Left lung (tissue), 14 donors: ENCODE results near the gene COPZ1. TPM values are rescaled to one million over a fixed set of nuclear protein-coding genes. Genes with fewer than 3 reads are reported as not detected.

ENCODE experiments used
- ATAC-seq: fragments of 200-7000 bp; cut with Tn5 transposase; one replicate; pipeline ENCODE4 v1.9.1; 2020; ENCODE audit warnings: moderate library complexity
- DNase-seq, 4 donors: peaks; one replicate each; pipeline ENCODE4 v3.0.0-alpha.2; 2013 to 2020
- H3K27ac ChIP-seq, 2 donors: fragments of 200-600 bp; sonication (generic) in 1 of 2; one replicate each; pipeline versions ENCODE4 v1.5.0 to v1.8.0; 2020 to 2021
- H3K27me3 ChIP-seq, 2 donors: fragments of 200-600 bp; sonication (generic) in 1 of 2; one replicate each; pipeline versions ENCODE4 v1.5.0 to v1.8.0; 2020 to 2021
- H3K36me3 ChIP-seq, 2 donors: fragments of 200-600 bp; sonication (generic) in 1 of 2; one replicate each; pipeline versions ENCODE4 v1.5.0 to v1.8.0; 2020 to 2021
- H3K4me1 ChIP-seq, 2 donors: fragments of 200-600 bp; one replicate each; pipeline ENCODE4 v1.8.0; 2021
- H3K4me3 ChIP-seq, 2 donors: fragments of 200-600 bp; sonication (generic) in 1 of 2; one replicate each; pipeline versions ENCODE4 v1.5.0 to v1.8.0; 2020 to 2021; ENCODE audit warnings: mild to moderate bottlenecking in 1 of 2
- H3K9me3 ChIP-seq, 2 donors: fragments of 200-600 bp; sonication (generic) in 1 of 2; one replicate each; pipeline versions ENCODE4 v1.5.0 to v1.8.0; 2020 to 2021
- CTCF ChIP-seq, 2 donors: fragments of 200-600 bp; sonication (generic) in 1 of 2; IDR thresholded peaks; one replicate each; pipeline versions ENCODE4 v1.5.0 to v1.8.0; 2021; ENCODE audit warnings: antibody characterized with exemption in 2 of 2
- intact Hi-C, 2 donors: fragments of 100-400 bp; cut with DNase I; formaldehyde crosslinking; loops; one replicate each; pipeline versions ENCODE4 v1.11.2 to v1.14.2; 2022
- long read RNA-seq, 12 donors: library from polyadenylated mRNA in 2 of 12; unstranded in 2 of 12; transcript quantifications; one replicate each; pipeline ENCODE4 v2.0.0 and lab custom pipeline, GENCODE V29; 2019 to 2026
- polyA plus RNA-seq, 6 donors: library from polyadenylated mRNA; unstranded; fragments of 120-200 nt; gene quantifications; one replicate each; pipeline ENCODE4 v1.2.1, GENCODE V29; 2013; ENCODE audit not compliant: insufficient read length in 6 of 6
- total RNA-seq, 2 donors: library from RNA; stranded (reverse); fragmentation: NEBNext Ultra II Directional; extraction: Animal tissue kit (Norgen Biotek cat#: 25700); gene quantifications; one replicate each; pipeline ENCODE4 v1.2.1, GENCODE V29; 2021
- donor health status: DM: no; HTN: yes; CAD: no.
- donor health status: DM: no; HTN: no; CAD: no.

The COPZ1 gene
- total RNA-seq, result 100 to 1,000 TPM; 157 to 184 TPM
- polyA plus RNA-seq, result 100 to 1,000 TPM; 183 to 232 (median 219) TPM
- long read RNA-seq, donor 1, transcript COPZ1-202 (8 exons, 880 nt), result minor isoform, 9 of 191 reads
- long read RNA-seq, donor 1, transcript COPZ1-201 (9 exons, 1,897 nt), result major isoform, 129 of 191 reads
- long read RNA-seq, donor 1, partial matches to known transcripts, result 37 of 191 reads
- long read RNA-seq, donor 1, other reads (novel, unspliced or antisense), result 8 of 191 reads
- long read RNA-seq, donor 2, transcript COPZ1-202 (8 exons, 880 nt), result minor isoform, 6 of 130 reads
- long read RNA-seq, donor 2, transcript COPZ1-201 (9 exons, 1,897 nt), result major isoform, 93 of 130 reads
- long read RNA-seq, donor 2, partial matches to known transcripts, result 23 of 130 reads
- long read RNA-seq, donor 2, other reads (novel, unspliced or antisense), result 0 of 130 reads
- long read RNA-seq, donor 3, transcript COPZ1-202 (8 exons, 880 nt), result minor isoform, 5 of 116 reads
- long read RNA-seq, donor 3, transcript COPZ1-201 (9 exons, 1,897 nt), result major isoform, 92 of 116 reads
- long read RNA-seq, donor 3, partial matches to known transcripts, result 7 of 116 reads
- long read RNA-seq, donor 3, other reads (novel, unspliced or antisense), result 6 of 116 reads
- long read RNA-seq, donor 4, transcript COPZ1-201 (9 exons, 1,897 nt), result major isoform, 98 of 129 reads
- long read RNA-seq, donor 4, partial matches to known transcripts, result 23 of 129 reads
- long read RNA-seq, donor 4, other reads (novel, unspliced or antisense), result 3 of 129 reads
- long read RNA-seq, donor 5, transcript COPZ1-201 (9 exons, 1,897 nt), result major isoform, 79 of 100 reads
- long read RNA-seq, donor 5, partial matches to known transcripts, result 10 of 100 reads
- long read RNA-seq, donor 5, other reads (novel, unspliced or antisense), result 0 of 100 reads
- long read RNA-seq, donor 6, transcript COPZ1-201 (9 exons, 1,897 nt), result major isoform, 119 of 154 reads
- long read RNA-seq, donor 6, transcript COPZ1-202 (8 exons, 880 nt), result minor isoform, 5 of 154 reads
- long read RNA-seq, donor 6, partial matches to known transcripts, result 18 of 154 reads
- long read RNA-seq, donor 6, other reads (novel, unspliced or antisense), result 5 of 154 reads
- long read RNA-seq, donor 7, transcript COPZ1-201 (9 exons, 1,897 nt), result major isoform, 70 of 80 reads
- long read RNA-seq, donor 7, partial matches to known transcripts, result 6 of 80 reads
- long read RNA-seq, donor 7, other reads (novel, unspliced or antisense), result 0 of 80 reads
- long read RNA-seq, donor 8, transcript COPZ1-201 (9 exons, 1,897 nt), result major isoform, 77 of 89 reads
- long read RNA-seq, donor 8, partial matches to known transcripts, result 6 of 89 reads
- long read RNA-seq, donor 8, other reads (novel, unspliced or antisense), result 0 of 89 reads
- long read RNA-seq, donor 9, partial matches to known transcripts, result 0 of 3 reads
- long read RNA-seq, donor 9, other reads (novel, unspliced or antisense), result 0 of 3 reads
- long read RNA-seq, donor 10, transcript COPZ1-201 (9 exons, 1,897 nt), result major isoform, 84 of 102 reads
- long read RNA-seq, donor 10, transcript COPZ1-202 (8 exons, 880 nt), result minor isoform, 5 of 102 reads
- long read RNA-seq, donor 10, partial matches to known transcripts, result 7 of 102 reads
- long read RNA-seq, donor 10, other reads (novel, unspliced or antisense), result 1 of 102 reads
- long read RNA-seq, donor 11, transcript COPZ1-201 (9 exons, 1,897 nt), result major isoform, 62 of 83 reads
- long read RNA-seq, donor 11, partial matches to known transcripts, result 16 of 83 reads
- long read RNA-seq, donor 11, other reads (novel, unspliced or antisense), result 0 of 83 reads
- long read RNA-seq, donor 12, transcript COPZ1-201 (9 exons, 1,897 nt), result major isoform, 92 of 117 reads
- long read RNA-seq, donor 12, partial matches to known transcripts, result 17 of 117 reads
- long read RNA-seq, donor 12, other reads (novel, unspliced or antisense), result 0 of 117 reads

GRCh38 chr12:54324617-54325441, at the start of gene COPZ1:
Gene COPZ1, plus strand, starts transcription at chr12:54325131. Its CDS starts 33 bp downstream, at chr12:54325164.
- no peaks in the 10 kb centered on the region for H3K27me3 ChIP-seq
- intact Hi-C loops, result loop anchor here in 1 of 2 donors (5.0 kb wide), 1 partner anchor 43 kb away; the partner anchor contains the start of genes CBX5 and HNRNPA1
- peak within 1 kb of the TSS; percentile 88 for H3K27ac ChIP-seq
- DNase-seq, result peak; percentile 94 to 98 (median 95)
- H3K9me3 ChIP-seq, result no peaks in the 10 kb centered on the region
- peak within 1 kb of the TSS; percentile 71 to 87 for H3K4me3 ChIP-seq
- peak; percentile 65 to 71 for TF ChIP-seq CTCF (IDR thresholded peaks at IDR 0.05)
- no peaks in the 10 kb centered on the region for H3K36me3 ChIP-seq
- ATAC-seq, result peak; percentile 95
- H3K4me1 ChIP-seq, result peaks cover 9 to 59% of the 10 kb centered on the region in 2 donors

GRCh38 chr12:54276368-54276767, 48.6 kb upstream of the COPZ1 start:
- intact Hi-C loops, result no loop called here
- Histone ChIP-seq H3K27ac (no peak overlapping the region), H3K27me3 (no peaks in the 10 kb centered on the region), H3K4me1 (peaks cover 16 to 34% of the 10 kb centered on the region in 2 donors), H3K9me3 (no peaks in the 10 kb centered on the region), H3K36me3 (peaks cover 0 to 15% of the 10 kb centered on the region in 2 donors), H3K4me3 (no peak overlapping the region)
- no peak for TF ChIP-seq CTCF (IDR thresholded peaks at IDR 0.05)
- ATAC-seq (no peak), DNase-seq (no peak)

GRCh38 chr12:54277823-54278276, 47.1 kb upstream of the COPZ1 start:
- ATAC-seq (no peak), DNase-seq (no peak)
- no peak for TF ChIP-seq CTCF (IDR thresholded peaks at IDR 0.05)
- Histone ChIP-seq H3K27ac (peak overlapping the region; percentile 94 to 95), H3K4me3 (peak overlapping the region in 1 of 2 donors; percentile 90), H3K27me3 (no peaks in the 10 kb centered on the region), H3K36me3 (peaks cover 4 to 27% of the 10 kb centered on the region in 2 donors), H3K4me1 (peaks cover 29 to 49% of the 10 kb centered on the region in 2 donors), H3K9me3 (no peaks in the 10 kb centered on the region)
- intact Hi-C loops, result no loop called here
